Mesendoderm (in vitro differentiated cells): ENCODE data around the gene EXT2.
A peak's percentile ranks its signal among the peaks of the same experiment; 100 is the strongest.

ENCODE experiments used
- DNase-seq: peaks from one replicate; pipeline ENCODE4 v3.0.0; 2013
- H2AK5ac ChIP-seq: 2 replicates; pipeline ENCODE4 v1.6.1; 2013; ENCODE audit warnings: low read length, inconsistent platforms
- H2BK120ac ChIP-seq: 2 replicates; pipeline ENCODE4 v1.6.1; 2013; ENCODE audit warnings: low read depth, mild to moderate bottlenecking, low read length, moderate library complexity, mixed read lengths
- H2BK15ac ChIP-seq: replicated peaks from 2 replicates; pipeline ENCODE4 v1.6.1; 2013; ENCODE audit warnings: low read depth, mild to moderate bottlenecking, moderate library complexity
- H2BK5ac ChIP-seq: 2 replicates; pipeline ENCODE4 v1.6.1; 2013; ENCODE audit warnings: low read length, inconsistent platforms
- H3K18ac ChIP-seq: 2 replicates; pipeline ENCODE4 v1.6.1; 2013; ENCODE audit warnings: mild to moderate bottlenecking, low read length, mixed read lengths
- H3K23ac ChIP-seq: one replicate; pipeline ENCODE4 v1.6.1; 2013; ENCODE audit warnings: low read length
- H3K27ac ChIP-seq: 2 replicates; pipeline ENCODE4 v1.5.1; 2013; ENCODE audit warnings: low read depth, mild to moderate bottlenecking, inconsistent platforms, low read length, moderate library complexity
- H3K27me3 ChIP-seq: 2 replicates; pipeline ENCODE4 v1.6.1; 2013; ENCODE audit warnings: low read length, control low read depth, mild to moderate bottlenecking, inconsistent platforms; ENCODE audit not compliant: insufficient read depth, poor library complexity
- H3K36me3 ChIP-seq: 2 replicates; pipeline ENCODE4 v1.6.1; 2013; ENCODE audit warnings: low read length, inconsistent platforms; ENCODE audit not compliant: control insufficient read depth, insufficient read depth
- H3K4ac ChIP-seq: one replicate; pipeline ENCODE4 v1.6.1; 2013; ENCODE audit warnings: low read depth, mild to moderate bottlenecking, low read length, moderate library complexity
- H3K4me1 ChIP-seq: 2 replicates; pipeline ENCODE4 v1.6.1; 2013; ENCODE audit warnings: low read depth, low read length, inconsistent platforms; ENCODE audit not compliant: control insufficient read depth
- H3K4me2 ChIP-seq: 2 replicates; pipeline ENCODE4 v1.6.1; 2013; ENCODE audit warnings: low read length
- H3K4me3 ChIP-seq: 2 replicates; pipeline ENCODE4 v1.5.1; 2013; ENCODE audit warnings: mild to moderate bottlenecking, low read length
- H3K56ac ChIP-seq: one replicate; pipeline ENCODE4 v1.6.1; 2013; ENCODE audit warnings: low read length
- H3K79me1 ChIP-seq: 2 replicates; pipeline ENCODE4 v1.6.1; 2013; ENCODE audit warnings: low read length, inconsistent platforms
- H3K79me2 ChIP-seq: 2 replicates; pipeline ENCODE4 v1.6.1; 2013; ENCODE audit warnings: mild to moderate bottlenecking, low read length; ENCODE audit not compliant: control insufficient read depth, insufficient read depth
- H3K9ac ChIP-seq: 2 replicates; pipeline ENCODE4 v1.6.1; 2013; ENCODE audit warnings: low read length, inconsistent platforms
- H4K5ac ChIP-seq: one replicate; pipeline ENCODE4 v1.6.1; 2013; ENCODE audit warnings: low read length
- H4K8ac ChIP-seq: one replicate; pipeline ENCODE4 v1.6.1; 2013; ENCODE audit warnings: low read depth, mild to moderate bottlenecking, control low read depth, low read length, moderate library complexity
- WGBS: extraction: QIAGEN DNeasy Blood & Tissue Kit; methylation state at CpG from one replicate; pipeline ENCODE4 v1.1.7; 2013; ENCODE audit warnings: low lambda C conversion rate, missing lambda C conversion rate; ENCODE audit not compliant: insufficient coverage; ENCODE audit errors: extremely low coverage; 5-methylcytosine and 5-hydroxymethylcytosine counted together

Gene EXT2

GRCh38 chr11:44282620-44283019 lies 187.1 kb downstream of the EXT2 start:
- Histone ChIP-seq H3K4me3 (no peak overlapping the region), H3K18ac (no peak overlapping the region), H3K4me1 (no peaks in the 10 kb centered on the region), H3K27me3 (no peaks in the 10 kb centered on the region), H2BK15ac (no peak overlapping the region), H3K4me2 (no peak overlapping the region), H3K27ac (no peak overlapping the region), H3K9ac (no peak overlapping the region), H2BK5ac (no peak overlapping the region), H3K79me1 (no peaks in the 10 kb centered on the region), H3K79me2 (no peaks in the 10 kb centered on the region), H4K5ac (no peak overlapping the region), H4K8ac (no peak overlapping the region), H3K36me3 (no peaks in the 10 kb centered on the region), H3K56ac (no peak overlapping the region), H3K4ac (no peak overlapping the region), H2BK120ac (no peak overlapping the region), H2AK5ac (no peak overlapping the region), H3K23ac (no peak overlapping the region)
- WGBS: no CpG with 5 or more reads among the region's 5 CpGs
- DNase-seq: no peak

- Histone ChIP-seq H3K36me3 (no peaks in the 10 kb centered on the region), H3K4ac (no peak overlapping the region), H3K79me1 (no peaks in the 10 kb centered on the region), H2AK5ac (no peak overlapping the region), H3K4me2 (no peak overlapping the region), H3K79me2 (no peaks in the 10 kb centered on the region), H3K27ac (no peak overlapping the region), H4K5ac (peak overlapping the region; percentile 8), H3K23ac (no peak overlapping the region), H3K4me3 (no peak overlapping the region), H3K9ac (no peak overlapping the region), H3K27me3 (no peaks in the 10 kb centered on the region), H4K8ac (no peak overlapping the region), H2BK15ac (no peak overlapping the region), H3K56ac (peak overlapping the region; percentile 62), H3K4me1 (no peaks in the 10 kb centered on the region), H2BK120ac (no peak overlapping the region), H3K18ac (no peak overlapping the region), H2BK5ac (no peak overlapping the region)
- no CpG with 5 or more reads among the region's 2 CpGs for WGBS
- DNase-seq: peak; percentile 49
Measured at GRCh38 chr11:44285756-44286155, 190.3 kb downstream of the EXT2 start.

- H3K79me2 ChIP-seq: no peaks in the 10 kb centered on the region
- H2AK5ac ChIP-seq: no peak overlapping the region
- H2BK120ac ChIP-seq: no peak overlapping the region
- no peak overlapping the region for H3K4ac ChIP-seq
- no peak overlapping the region for H3K23ac ChIP-seq
- peak; percentile 90 for DNase-seq
- H3K4me1 ChIP-seq: no peaks in the 10 kb centered on the region
- no peak overlapping the region for H2BK15ac ChIP-seq
- H3K27ac ChIP-seq: no peak overlapping the region
- H4K5ac ChIP-seq: peak overlapping the region; percentile 8
- no peaks in the 10 kb centered on the region for H3K36me3 ChIP-seq
- no peak overlapping the region for H3K4me3 ChIP-seq
- no peak overlapping the region for H3K9ac ChIP-seq
- no peak overlapping the region for H3K4me2 ChIP-seq
- H2BK5ac ChIP-seq: no peak overlapping the region
- no peak overlapping the region for H4K8ac ChIP-seq
- peak overlapping the region; percentile 35 for H3K56ac ChIP-seq
- no peaks in the 10 kb centered on the region for H3K79me1 ChIP-seq
- no CpG with 5 or more reads among the region's 10 CpGs for WGBS
- no peaks in the 10 kb centered on the region for H3K27me3 ChIP-seq
- no peak overlapping the region for H3K18ac ChIP-seq
Measured at GRCh38 chr11:44286268-44286880, 190.9 kb downstream of the EXT2 start.

DNA sequence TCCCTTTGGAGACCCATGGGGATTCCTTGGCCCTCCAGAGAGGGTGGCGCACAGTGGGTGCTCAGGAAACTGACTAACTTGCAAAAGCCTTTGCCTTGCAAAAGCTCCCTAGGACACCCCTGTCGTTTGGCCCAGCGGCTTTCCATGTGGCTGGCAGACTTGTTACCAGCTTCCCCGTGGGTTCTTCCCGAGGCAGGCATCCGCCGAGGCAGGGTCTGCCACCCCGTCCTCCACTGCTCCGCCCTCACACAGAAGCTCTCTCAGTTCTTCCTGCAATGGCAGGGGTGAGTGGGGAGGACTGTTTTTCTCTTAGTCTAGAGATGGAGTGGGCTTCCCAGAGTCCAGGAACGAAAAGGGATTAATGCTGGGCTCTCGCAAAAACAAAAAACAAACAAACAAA lies 191.4 kb downstream of the EXT2 start:
- Histone ChIP-seq H3K36me3 (no peaks in the 10 kb centered on the region), H3K56ac (no peak overlapping the region), H3K18ac (no peak overlapping the region), H3K79me1 (no peaks in the 10 kb centered on the region), H2AK5ac (no peak overlapping the region), H3K4me2 (no peak overlapping the region), H2BK120ac (no peak overlapping the region), H2BK5ac (no peak overlapping the region), H3K4me1 (no peaks in the 10 kb centered on the region), H4K8ac (no peak overlapping the region), H3K4me3 (no peak overlapping the region), H3K4ac (no peak overlapping the region), H3K9ac (no peak overlapping the region), H3K23ac (no peak overlapping the region), H4K5ac (no peak overlapping the region), H3K27ac (no peak overlapping the region), H3K79me2 (no peaks in the 10 kb centered on the region), H2BK15ac (no peak overlapping the region), H3K27me3 (no peaks in the 10 kb centered on the region)
- WGBS: no CpG with 5 or more reads among the region's 11 CpGs
- no peak for DNase-seq

DNA sequence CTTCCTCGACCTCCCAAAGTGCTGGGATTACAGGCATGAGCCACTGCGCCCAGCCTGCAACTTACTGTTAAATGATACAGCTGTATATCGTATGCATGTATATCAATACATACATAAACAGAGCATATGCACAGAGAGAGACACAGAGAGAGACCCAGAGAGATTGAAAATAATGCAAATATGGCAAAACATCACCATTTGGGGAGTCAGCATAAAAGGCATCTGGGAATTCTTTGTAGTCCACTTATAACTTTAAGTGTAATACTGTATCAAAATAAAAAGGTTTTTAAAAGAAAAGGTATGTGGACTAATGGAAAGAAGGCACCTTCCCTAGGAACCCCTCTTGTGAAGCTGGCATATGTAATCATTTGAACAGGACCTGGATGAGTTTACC lies 192.7 kb downstream of the EXT2 start:
- no peak overlapping the region for H2BK15ac ChIP-seq
- WGBS: no CpG with 5 or more reads among the region's 3 CpGs
- no peak overlapping the region for H4K5ac ChIP-seq
- H3K18ac ChIP-seq: no peak overlapping the region
- H3K27me3 ChIP-seq: no peaks in the 10 kb centered on the region
- H2AK5ac ChIP-seq: no peak overlapping the region
- no peak overlapping the region for H3K9ac ChIP-seq
- H3K56ac ChIP-seq: no peak overlapping the region
- H3K36me3 ChIP-seq: no peaks in the 10 kb centered on the region
- no peak overlapping the region for H4K8ac ChIP-seq
- H3K79me2 ChIP-seq: no peaks in the 10 kb centered on the region
- no peak for DNase-seq
- no peak overlapping the region for H3K4ac ChIP-seq
- no peak overlapping the region for H3K23ac ChIP-seq
- no peaks in the 10 kb centered on the region for H3K4me1 ChIP-seq
- H3K4me3 ChIP-seq: no peak overlapping the region
- no peak overlapping the region for H2BK5ac ChIP-seq
- no peak overlapping the region for H3K4me2 ChIP-seq
- H3K27ac ChIP-seq: no peak overlapping the region
- H2BK120ac ChIP-seq: no peak overlapping the region
- no peaks in the 10 kb centered on the region for H3K79me1 ChIP-seq

DNA sequence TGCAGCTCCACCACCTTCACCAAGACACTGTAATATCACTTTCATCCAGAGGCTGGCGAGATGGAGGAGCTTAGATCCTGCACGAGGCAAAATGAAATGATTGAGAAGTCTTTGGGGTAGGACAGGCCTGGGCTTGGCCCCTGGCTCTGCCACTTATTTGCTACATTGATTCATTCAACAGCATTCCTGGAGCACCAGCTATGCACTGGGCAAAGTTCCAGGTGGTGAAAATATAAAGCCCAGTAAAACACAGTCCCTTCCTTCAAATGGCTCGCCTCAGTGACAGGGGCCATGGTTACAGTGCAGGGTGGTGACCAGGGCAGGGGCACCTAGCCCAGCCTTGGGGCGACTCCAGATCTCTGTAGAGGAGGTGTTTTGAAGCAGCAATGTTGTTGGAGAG lies 194.7 kb downstream of the EXT2 start:
- H3K27me3 ChIP-seq: no peaks in the 10 kb centered on the region
- DNase-seq: no peak
- WGBS: no CpG with 5 or more reads among the region's 4 CpGs

More for the DNA sequence above, 194.7 kb downstream of the EXT2 start:
- Histone ChIP-seq H3K56ac (no peak overlapping the region), H2BK15ac (no peak overlapping the region), H2AK5ac (no peak overlapping the region), H3K79me1 (no peaks in the 10 kb centered on the region), H3K9ac (no peak overlapping the region), H3K4me2 (no peak overlapping the region), H3K4ac (no peak overlapping the region), H2BK120ac (no peak overlapping the region), H3K36me3 (no peaks in the 10 kb centered on the region), H3K79me2 (no peaks in the 10 kb centered on the region), H3K4me3 (no peak overlapping the region), H3K27ac (no peak overlapping the region), H4K8ac (no peak overlapping the region), H3K4me1 (no peaks in the 10 kb centered on the region), H3K23ac (no peak overlapping the region), H4K5ac (no peak overlapping the region), H3K18ac (no peak overlapping the region), H2BK5ac (no peak overlapping the region)
